COLO668 (cell line): ENCODE results near the gene EEPD1.

Experiments
- DNase-seq: peaks from one replicate; lab custom pipeline; 2025; ENCODE audit not compliant: unreplicated experiment; lab: John Stamatoyannopoulos, UW

EEPD1 gene

DNA sequence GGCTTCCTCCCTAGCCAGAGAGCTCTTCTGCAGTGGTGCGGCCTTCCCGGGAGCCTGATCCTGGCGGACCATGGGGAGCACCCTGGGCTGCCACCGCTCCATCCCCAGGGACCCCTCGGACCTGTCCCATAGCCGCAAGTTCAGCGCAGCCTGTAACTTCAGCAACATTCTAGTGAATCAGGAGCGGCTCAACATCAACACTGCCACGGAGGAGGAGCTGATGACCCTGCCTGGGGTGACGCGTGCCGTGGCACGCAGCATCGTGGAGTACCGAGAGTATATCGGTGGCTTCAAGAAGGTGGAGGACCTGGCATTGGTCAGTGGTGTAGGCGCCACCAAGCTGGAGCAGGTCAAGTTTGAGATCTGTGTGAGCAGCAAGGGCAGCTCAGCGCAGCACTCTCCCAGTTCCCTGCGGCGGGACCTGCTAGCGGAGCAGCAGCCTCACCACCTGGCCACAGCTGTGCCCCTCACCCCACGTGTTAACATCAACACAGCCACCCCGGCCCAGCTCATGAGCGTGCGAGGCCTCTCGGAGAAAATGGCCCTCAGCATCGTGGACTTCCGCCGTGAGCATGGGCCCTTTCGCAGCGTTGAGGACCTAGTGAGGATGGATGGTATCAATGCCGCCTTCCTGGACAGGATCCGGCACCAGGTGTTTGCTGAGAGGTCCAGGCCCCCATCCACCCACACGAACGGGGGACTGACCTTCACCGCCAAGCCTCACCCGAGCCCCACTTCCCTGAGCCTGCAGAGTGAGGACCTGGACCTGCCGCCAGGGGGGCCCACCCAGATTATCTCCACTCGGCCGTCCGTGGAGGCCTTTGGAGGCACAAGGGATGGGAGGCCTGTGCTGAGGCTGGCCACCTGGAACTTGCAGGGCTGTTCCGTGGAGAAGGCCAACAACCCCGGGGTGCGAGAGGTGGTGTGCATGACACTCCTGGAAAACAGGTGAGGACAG, 1.5 kb downstream of the EEPD1 start:
- no peak for DNase-seq

DNA sequence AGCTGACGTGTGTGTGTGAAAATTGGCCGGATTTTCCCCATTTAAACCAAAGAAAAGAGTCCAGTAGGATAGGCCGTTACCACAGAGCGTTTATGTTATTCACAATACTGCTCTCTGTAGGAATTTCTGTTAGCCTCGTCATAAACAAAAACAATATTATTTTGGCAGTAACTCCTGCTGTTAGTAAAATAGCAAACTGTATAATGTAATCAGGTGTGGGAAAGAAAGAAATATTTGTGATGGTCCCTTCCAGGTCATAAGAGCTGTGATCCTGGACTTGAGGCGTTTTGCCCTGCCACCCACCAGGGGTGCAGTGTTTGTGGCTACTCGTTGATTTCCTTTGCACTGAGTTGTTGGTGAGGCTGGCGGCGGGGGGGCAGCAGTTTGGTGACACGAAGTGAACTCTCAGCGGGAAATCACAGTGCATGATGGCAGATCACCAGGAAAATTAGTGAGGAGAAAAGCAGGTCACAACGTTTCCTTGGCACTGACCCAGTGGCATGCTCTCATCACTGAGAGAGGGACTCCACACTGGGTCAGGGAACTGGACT, 2.8 kb downstream of the EEPD1 start:
- peak; percentile 44 for DNase-seq

DNA sequence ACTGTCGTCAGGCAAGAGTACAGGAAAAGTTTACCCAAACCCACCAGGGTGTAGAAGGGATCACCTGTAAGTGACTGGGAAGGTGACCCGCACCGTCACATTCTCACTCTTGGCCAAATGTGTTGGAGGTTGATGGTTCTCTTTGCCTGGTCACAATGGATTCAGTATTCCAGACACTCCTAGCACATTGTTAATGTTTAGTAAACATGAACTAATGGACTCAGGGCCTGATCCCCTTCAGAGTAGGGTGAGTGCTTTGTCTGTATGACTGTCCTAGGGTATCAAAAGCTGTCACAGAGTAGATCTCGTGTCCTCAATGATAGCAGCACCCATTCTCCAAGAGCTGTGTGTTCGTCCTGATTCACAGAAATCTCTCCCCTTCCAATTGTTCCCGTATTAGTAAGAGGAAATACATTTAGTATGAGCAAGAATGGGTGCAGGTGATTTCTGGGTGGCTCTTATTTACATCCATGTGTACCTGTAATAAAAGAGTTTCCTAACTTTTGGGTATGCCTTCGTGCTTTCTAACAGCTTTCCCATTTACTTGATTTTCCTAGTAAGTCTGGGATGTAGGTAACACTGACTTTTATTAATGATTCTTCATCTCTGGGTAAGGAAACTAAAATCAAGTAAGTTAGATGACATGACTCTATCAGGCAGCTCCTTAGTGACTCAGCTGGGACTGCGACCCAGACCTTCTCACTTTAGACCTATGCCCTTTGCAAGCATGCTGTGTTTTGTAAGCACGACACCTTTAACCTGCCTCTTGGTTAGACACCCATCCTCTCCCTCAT, 4.7 kb downstream of the EEPD1 start:
- DNase-seq = no peak

DNA sequence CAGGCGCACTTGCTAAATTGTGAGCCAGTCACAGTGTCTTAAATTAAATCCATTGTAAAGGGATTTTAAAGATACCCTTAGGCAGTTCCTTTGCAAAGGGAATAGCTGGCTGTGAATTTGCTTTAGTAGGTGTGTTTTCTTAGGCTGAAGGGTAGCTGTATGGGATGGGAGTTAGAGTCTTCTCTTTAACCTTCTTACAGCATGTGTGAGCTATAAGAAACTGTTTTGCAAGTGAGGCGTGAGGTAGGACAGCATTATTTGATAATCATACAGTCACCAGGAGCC, 5.2 kb downstream of the EEPD1 start:
- DNase-seq = no peak

DNA sequence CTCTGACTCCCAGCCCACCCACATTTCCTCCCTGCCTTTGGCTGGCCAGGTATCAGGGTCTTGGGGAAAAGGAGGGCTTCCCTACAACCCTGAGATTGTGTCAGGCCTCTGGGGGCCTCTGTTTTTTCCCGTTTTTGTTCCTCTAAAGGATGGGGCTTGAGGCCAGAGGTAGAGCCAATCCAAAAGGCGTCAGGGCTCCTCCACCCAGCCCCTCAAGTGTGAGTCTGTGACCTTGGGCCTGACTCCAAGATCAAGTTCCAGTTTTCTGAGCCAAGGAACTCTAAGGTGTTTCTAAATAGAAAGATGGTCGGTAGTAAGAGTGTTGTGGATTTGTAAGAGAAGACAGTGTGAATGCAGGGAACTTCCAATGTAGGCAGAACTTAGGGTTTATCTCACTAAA, 6.6 kb downstream of the EEPD1 start:
- DNase-seq = no peak

DNA sequence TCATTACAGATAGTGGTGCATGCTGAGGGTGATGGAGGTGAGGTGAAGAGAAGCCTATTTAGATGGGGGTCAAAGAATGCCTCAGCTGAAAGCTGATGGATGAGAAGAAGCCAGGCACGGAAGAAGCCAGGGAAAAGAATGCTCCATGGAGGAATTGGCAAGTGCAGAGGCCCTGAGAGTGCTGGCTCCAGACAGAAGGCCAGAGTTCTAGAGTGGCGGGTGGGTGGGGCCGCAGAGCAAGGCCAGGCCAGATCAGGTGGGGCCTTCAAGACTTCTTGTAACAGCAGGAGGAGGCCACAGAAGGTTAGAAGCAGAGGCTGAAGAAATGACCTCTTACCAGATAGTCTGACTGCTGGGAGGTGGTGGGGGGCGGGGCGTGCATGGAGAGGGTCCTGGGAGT, 7.3 kb downstream of the EEPD1 start:
- no peak for DNase-seq

DNA sequence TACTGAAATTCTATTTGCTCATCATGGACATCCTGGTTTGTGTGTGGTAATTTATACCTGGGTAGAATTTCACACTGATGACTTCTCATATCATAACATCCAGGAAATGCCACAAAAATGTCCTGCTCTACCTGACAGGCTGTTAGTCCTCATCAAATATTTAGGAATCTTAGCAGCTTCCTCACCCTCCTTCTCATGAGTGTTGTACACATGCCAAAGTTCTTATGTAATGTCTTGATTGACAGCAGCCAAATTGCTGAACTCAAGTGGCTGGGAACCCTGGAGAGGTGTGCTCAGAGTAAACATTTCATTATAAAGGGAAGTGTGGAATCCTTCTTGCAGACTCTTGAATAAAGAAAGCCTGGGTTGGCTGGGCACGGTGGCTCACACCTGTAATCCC, 8.9 kb downstream of the EEPD1 start:
- DNase-seq = peak; percentile 31

DNA sequence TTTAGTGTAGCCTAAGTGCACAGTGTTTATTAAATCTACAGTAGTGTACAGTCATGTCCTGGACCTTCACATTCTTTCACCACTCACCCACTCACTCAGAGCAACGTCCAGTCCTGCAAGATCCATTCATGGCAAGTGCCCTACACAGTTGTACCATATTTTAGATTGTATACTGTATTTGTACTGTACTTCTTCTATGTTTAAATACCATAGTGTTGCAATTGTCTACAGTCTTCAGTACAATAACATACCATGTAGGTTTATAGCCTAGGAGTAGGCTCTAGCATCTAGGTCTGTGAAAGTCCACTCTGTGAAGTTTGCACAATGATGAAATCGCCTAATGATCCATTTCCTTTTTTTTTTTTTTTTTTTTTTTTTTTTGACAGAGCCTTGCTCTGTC, 12.0 kb downstream of the EEPD1 start:
- DNase-seq = no peak

DNA sequence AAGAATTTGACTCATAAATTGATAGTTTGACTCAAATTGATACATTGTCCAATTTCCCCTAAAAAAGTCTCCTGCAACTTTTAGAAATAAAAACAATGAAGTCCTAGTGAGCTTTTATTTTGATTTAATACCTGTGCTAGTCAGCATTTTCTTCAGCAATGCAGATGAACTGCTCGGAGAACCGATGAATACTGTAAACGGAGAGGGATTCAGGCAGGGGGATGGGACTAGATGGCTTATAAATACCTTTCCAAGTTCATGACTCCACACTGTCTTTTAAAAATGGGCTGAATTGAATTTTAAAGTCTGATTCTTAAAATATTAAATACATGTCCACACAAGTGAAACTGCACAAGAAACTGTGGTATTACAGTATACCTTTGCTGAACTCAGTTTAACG, 12.7 kb downstream of the EEPD1 start:
- no peak for DNase-seq

DNA sequence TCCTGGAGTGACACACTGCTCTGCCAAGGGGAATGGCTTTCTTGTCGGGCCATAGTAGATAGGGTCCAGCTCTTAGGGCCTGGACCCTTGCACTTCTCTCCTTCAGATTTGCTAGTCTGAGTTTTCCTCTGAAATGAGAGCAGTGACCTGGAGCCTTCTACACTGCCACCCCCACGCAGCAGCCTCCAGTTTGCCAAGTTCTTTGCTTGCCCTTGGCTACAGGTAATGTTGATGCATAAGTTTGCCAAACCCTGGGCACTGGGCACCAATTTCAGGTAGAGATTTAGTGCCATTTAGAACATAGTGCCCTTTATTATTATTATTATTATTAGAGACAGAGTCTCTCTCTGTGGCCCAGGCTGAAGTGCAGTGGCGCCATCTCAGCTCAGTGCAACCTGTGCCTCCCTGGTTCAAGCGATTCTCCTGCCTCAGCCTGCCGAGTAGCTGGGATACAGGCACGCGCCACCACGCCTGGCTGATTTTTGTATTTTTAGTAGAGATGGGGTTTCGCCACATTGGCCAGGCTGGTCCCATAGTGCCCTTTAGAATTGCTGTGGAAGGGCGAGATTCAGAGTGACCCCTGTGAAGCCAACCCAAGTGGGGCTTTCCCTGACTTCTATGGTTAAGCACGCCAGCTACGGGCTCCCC, 14.5 kb downstream of the EEPD1 start:
- no peak for DNase-seq

DNA sequence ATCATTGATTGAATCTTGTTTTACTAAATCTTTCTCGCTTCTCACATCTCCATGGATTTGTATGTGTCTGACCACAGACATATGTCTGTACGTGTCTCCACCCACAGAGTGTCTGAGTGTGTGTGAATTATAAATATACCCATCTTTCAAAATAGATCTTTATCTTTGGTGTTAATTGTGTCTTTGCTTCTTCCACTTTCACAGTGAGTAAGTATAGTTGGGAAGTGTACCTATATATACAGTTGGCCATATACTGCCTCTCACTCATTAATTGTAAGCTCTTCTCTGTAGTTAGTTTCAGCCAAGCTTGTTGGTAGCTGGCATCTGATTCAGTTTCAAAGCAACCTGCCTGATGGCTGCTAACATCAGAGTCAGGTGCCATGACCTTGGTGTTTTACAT, 18.4 kb downstream of the EEPD1 start:
- no peak for DNase-seq

DNA sequence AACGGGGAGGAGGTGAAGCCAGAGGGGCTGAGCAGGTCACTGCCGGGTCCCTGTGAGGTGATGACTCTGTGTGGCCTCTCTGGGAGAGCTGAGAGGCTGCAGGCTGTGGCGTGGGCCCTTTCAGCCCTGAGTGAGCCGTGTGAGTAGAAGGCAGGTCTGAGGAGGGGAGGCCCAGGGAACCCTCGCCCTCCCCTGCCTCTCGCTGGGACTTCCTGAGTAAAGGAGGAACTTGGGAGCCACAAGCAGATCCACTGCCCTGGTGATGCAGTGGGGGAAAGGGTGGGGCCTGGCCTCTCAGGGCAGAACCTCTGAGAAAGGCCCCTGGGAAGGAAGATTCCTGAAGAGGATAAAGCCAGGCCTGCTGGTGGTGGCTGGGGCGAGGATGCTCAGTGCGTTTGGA, 22.8 kb downstream of the EEPD1 start:
- DNase-seq = no peak

DNA sequence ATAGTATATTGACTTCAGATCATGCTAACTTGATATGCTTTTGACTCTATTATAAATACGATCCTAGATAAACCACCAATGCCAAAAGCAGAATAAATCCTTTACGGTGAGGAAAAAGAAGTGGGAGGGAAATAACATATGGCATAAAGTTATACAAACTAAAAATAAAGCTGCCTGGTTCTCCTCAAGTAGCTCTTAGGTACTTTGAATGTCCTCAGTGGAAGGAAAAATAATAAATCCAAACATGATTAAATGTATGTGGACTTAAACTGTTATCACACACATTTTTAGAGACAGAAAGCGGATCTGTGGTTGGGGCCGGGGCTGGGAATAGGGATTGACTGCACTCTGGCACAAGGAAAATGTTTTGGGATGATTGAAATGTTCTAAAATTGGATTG, 23.6 kb downstream of the EEPD1 start:
- no peak for DNase-seq

DNA sequence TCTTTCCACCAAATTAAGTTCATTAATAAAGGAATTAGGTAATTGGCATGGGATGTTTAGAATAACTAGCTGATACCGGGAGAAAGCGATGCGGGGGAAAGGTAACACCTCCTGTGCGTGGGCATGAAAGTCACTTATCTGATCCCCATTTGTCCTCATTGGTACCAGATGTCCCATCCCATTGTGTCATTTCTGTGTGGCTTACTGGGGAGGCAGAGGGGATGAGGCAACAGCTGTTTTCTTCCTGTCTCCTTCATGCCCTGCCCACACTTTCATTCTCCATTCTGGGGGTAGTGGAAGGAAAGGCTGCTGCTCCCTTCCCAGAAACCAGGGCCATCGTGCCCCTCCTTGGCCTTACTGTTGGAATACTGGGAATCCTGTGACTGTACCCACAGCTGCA, 27.1 kb downstream of the EEPD1 start:
- DNase-seq = no peak

DNA sequence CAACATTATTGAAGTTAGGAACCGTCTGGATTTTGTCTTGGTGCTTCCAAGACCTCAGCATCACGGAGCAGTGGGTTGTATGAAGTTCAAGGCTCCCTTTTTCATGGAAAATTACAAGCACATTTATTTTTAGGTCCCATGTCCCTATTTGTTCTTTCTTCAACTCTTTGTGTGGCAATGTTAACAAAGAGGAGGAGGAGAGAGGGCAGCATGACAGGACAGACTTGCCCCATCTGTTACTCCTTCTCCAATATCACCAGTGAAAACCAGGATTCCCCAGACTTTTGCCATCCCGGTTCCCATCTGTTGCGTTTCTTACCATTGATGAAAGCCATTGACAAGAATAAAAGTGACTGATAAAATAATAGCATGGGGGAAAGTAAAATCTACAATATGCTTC, 28.6 kb downstream of the EEPD1 start:
- no peak for DNase-seq

DNA sequence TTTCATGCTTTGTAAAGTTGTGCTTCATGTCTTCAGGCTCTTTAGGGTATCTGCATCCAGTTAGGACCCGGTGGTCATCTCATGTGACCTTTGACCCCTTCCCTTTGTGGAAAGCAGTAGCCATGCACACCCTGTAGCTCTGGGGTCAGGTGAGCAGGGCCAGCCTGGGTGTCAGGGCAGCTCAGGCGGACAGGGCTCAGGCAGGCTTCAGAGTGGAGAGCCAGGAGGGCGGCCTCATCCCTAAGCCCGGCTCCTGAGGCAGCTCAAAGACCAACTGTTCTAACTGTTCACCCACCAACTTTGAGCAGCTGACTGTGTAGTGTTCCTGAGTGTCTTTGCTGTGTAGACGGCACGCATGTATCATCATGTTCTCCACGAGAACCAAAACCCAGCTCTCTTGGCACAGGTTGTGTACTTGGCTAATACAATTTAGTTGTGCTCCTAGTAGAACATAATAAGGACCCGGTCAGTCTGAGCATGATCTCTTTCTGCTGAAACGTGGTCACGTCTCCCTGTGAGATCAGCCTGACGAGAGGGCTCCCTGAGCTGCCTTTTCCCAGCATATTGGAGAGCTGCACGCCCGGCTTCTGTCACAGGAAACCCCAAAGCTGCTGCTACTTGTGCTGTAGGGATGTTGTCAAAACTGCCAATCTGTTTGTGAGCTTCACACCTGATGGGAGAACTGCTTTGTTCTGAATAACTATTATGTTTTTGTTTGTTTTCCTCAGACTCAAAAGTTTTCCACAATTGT, 30.0 kb downstream of the EEPD1 start:
- no peak for DNase-seq

DNA sequence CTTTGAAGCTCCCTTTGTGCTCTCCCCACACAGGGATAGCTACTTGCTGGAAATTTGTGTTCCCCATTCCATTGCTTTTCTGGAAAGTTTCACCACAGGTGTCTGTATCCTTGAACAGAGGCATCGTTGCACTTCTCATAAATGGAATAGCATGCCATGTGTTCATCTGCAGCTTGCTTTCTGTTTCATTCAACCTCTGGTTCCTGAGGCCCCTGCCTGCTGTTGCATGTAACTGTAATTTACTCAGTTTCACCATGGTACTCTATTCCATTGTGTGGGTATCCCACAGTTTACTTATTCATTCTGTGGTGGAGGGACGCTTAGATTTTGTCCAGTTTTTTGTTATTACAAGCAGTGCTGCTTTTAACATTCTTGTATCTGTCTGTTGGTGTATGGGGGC, 32.0 kb downstream of the EEPD1 start:
- DNase-seq = no peak

DNA sequence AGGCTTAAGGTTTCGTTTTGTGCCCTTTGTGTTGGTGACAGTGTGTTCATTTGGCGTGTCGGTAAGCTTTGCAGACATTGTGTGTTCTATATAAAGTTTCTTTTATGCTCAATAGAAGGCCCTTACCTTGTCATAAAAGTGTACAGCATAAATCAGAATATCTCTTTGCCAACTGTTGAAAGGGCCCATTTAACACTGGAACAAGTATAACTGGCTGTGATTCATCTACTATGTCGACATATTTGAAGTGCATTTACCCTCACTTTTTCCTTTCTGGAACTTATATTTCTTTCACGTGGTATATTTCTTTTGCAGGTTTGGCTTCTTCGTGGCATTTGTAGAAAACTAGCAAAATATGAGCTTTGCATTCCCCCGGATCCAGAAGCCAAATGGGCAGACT, 32.7 kb downstream of the EEPD1 start:
- no peak for DNase-seq

DNA sequence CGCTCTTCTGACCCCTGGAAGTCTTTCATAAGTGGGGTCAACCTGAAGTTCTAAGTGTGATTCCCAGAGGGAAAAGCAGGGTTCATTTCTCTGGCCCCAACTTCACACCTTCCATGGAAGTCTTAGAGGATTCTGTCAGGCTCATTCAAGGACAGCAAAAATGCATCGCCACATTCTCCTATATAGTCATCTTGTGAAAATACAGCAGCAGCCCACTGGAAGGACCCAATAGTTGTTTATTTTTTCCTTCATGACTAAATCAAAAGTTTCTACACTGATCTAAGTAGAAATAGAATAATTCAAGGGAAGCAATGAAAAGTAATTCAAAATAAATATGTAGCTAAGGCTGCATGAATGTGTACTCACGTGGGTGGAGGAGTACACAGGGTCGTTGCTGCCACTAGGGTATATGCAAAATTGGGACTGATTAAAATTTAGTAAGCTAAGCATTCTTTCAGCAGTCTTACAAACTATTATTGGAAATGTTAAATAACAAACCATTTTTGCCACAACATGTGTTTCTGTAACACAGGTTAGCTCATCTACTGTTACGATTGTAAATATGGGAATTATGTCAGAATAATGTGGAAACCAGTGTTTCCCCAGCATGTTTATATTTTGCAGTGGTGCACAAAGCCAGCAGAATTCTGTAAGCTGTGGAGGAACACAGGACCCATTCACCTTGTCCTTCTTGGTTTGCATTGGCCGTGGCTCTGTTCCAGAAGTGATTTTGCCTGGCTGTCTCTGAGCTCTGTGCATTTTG, 33.5 kb downstream of the EEPD1 start:
- DNase-seq = no peak

DNA sequence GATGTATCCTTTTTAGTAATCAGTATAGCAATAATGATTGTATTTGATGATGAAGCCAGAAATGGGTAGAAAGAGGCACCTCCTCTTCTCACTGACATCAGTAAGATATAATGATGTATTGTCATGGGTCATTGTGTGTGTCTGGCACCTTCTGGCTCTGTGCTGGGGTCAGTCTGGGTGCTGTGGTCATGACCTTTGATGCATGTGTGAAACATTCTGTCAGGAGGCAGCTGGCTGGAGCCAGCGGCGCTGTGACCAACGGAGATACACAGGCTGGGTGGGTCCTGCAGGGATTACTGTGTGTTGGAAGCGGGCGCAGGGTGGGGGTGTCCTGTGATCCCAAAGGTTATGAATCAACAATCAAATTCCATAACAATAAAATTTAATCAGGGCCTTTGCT, 35.2 kb downstream of the EEPD1 start:
- DNase-seq = no peak
